Mesenchymal stem cell (in vitro differentiated cells and primary cell): ENCODE data around the gene CCL5.
A peak's percentile ranks its signal among the peaks of the same experiment; 100 is the strongest.

Experiments used
- DNase-seq: peaks from one replicate; pipeline ENCODE4 v3.0.0-alpha.2; 2013
- H2AFZ ChIP-seq: one replicate; pipeline ENCODE4 v1.6.1; 2013; ENCODE audit warnings: low read depth, mild to moderate bottlenecking, control low read depth, inconsistent platforms, low read length, moderate library complexity
- H2AK5ac ChIP-seq: 2 replicates; pipeline ENCODE4 v1.6.1; 2013; ENCODE audit warnings: low read length, moderate library complexity, mild to moderate bottlenecking, inconsistent platforms; ENCODE audit not compliant: severe bottlenecking
- H2BK120ac ChIP-seq: one replicate; pipeline ENCODE4 v1.6.1; 2013; ENCODE audit warnings: low read depth, mild to moderate bottlenecking, inconsistent platforms, low read length, moderate library complexity
- H2BK12ac ChIP-seq, 2 experiments: one replicate each; pipeline ENCODE4 v1.6.1; 2013; ENCODE audit warnings: inconsistent platforms in 2 of 2, low read length in 2 of 2, mild to moderate bottlenecking in 2 of 2, moderate library complexity in 2 of 2, control low read depth in 1 of 2
- H2BK15ac ChIP-seq: one replicate; pipeline ENCODE4 v1.6.1; 2013; ENCODE audit warnings: mild to moderate bottlenecking, low read depth, inconsistent platforms; ENCODE audit not compliant: poor library complexity, severe bottlenecking
- H2BK5ac ChIP-seq: 2 replicates; pipeline ENCODE4 v1.6.1; 2013; ENCODE audit warnings: low read depth, mild to moderate bottlenecking, low read length, control low read depth, inconsistent platforms; ENCODE audit not compliant: poor library complexity, severe bottlenecking
- H3K14ac ChIP-seq, 2 experiments: one replicate each; pipeline ENCODE4 v1.6.1; 2013; ENCODE audit warnings: inconsistent platforms in 2 of 2, low read length in 2 of 2, control low read depth in 1 of 2, mild to moderate bottlenecking in 1 of 2, moderate library complexity in 1 of 2
- H3K18ac ChIP-seq, 2 experiments: one replicate each; pipeline ENCODE4 v1.6.1; 2013; ENCODE audit warnings: inconsistent platforms in 2 of 2, low read length in 2 of 2, control low read depth in 1 of 2, low read depth in 1 of 2, mild to moderate bottlenecking in 1 of 2
- H3K23ac ChIP-seq, 2 experiments: one replicate each; pipeline ENCODE4 v1.6.1; 2013; ENCODE audit warnings: inconsistent platforms in 2 of 2, low read length in 2 of 2, mild to moderate bottlenecking in 2 of 2, moderate library complexity in 2 of 2, control low read depth in 1 of 2
- H3K27ac ChIP-seq: 2 replicates; pipeline ENCODE4 v1.5.1; 2013; ENCODE audit warnings: mild to moderate bottlenecking, moderate library complexity, low read length, control low read depth, inconsistent platforms; ENCODE audit not compliant: poor library complexity, severe bottlenecking
- H3K27me3 ChIP-seq, 2 experiments: 2 replicates each; pipeline versions ENCODE4 v1.6.1 to v1.7.0; 2013; ENCODE audit warnings: low read length in 2 of 2, mild to moderate bottlenecking in 2 of 2, moderate library complexity in 2 of 2, control low read depth in 1 of 2, inconsistent platforms in 1 of 2; ENCODE audit not compliant: control insufficient read depth in 1 of 2, insufficient read depth in 1 of 2
- H3K36me3 ChIP-seq, 2 experiments: 2 replicates each; pipeline versions ENCODE4 v1.6.1 to v1.7.0; 2013; ENCODE audit warnings: low read length in 2 of 2, control low read depth in 1 of 2, inconsistent platforms in 1 of 2, low read depth in 1 of 2, mild to moderate bottlenecking in 1 of 2; ENCODE audit not compliant: insufficient read depth in 2 of 2, control insufficient read depth in 1 of 2
- H3K4ac ChIP-seq, 2 experiments: one replicate each; pipeline ENCODE4 v1.6.1; 2013; ENCODE audit warnings: inconsistent platforms in 2 of 2, low read length in 2 of 2, mild to moderate bottlenecking in 2 of 2, moderate library complexity in 2 of 2, control low read depth in 1 of 2, low read depth in 1 of 2
- H3K4me1 ChIP-seq: 2 replicates; pipeline ENCODE4 v1.6.1; 2013; ENCODE audit warnings: low read depth, low read length, control low read depth; ENCODE audit not compliant: control insufficient read depth, insufficient read depth
- H3K4me2 ChIP-seq: 2 replicates; pipeline ENCODE4 v1.6.1; 2013; ENCODE audit warnings: low read length, mild to moderate bottlenecking, inconsistent platforms; ENCODE audit not compliant: poor library complexity, severe bottlenecking
- H3K4me3 ChIP-seq, 2 experiments: 2 replicates each; pipeline versions ENCODE4 v1.5.1 to v1.7.0; 2013; ENCODE audit warnings: low read length in 2 of 2, mild to moderate bottlenecking in 2 of 2, control low read depth in 1 of 2, low read depth in 1 of 2; ENCODE audit not compliant: insufficient read depth in 1 of 2
- H3K79me1 ChIP-seq: replicated peaks from 2 replicates; pipeline ENCODE4 v1.6.1; 2013; ENCODE audit warnings: mild to moderate bottlenecking, control low read depth, low read length, inconsistent platforms; ENCODE audit not compliant: poor library complexity, severe bottlenecking
- H3K9ac ChIP-seq: 2 replicates; pipeline ENCODE4 v1.7.0; 2013; ENCODE audit warnings: mild to moderate bottlenecking, low read length, moderate library complexity
- H3K9me3 ChIP-seq: 2 replicates; pipeline ENCODE4 v1.7.0; 2013; ENCODE audit warnings: mild to moderate bottlenecking, low read length; ENCODE audit not compliant: control insufficient read depth
- H4K8ac ChIP-seq: one replicate; pipeline ENCODE4 v1.6.1; 2013; ENCODE audit warnings: inconsistent platforms, mild to moderate bottlenecking, low read length, moderate library complexity
- H4K91ac ChIP-seq: one replicate; pipeline ENCODE4 v1.6.1; 2013; ENCODE audit warnings: mild to moderate bottlenecking, low read length, inconsistent platforms
- WGBS: methylation state at CpG from one replicate; pipeline ENCODE4 v1.1.7; 2013; ENCODE audit warnings: mixed read lengths; 5-methylcytosine and 5-hydroxymethylcytosine counted together

CCL5 gene

DNA sequence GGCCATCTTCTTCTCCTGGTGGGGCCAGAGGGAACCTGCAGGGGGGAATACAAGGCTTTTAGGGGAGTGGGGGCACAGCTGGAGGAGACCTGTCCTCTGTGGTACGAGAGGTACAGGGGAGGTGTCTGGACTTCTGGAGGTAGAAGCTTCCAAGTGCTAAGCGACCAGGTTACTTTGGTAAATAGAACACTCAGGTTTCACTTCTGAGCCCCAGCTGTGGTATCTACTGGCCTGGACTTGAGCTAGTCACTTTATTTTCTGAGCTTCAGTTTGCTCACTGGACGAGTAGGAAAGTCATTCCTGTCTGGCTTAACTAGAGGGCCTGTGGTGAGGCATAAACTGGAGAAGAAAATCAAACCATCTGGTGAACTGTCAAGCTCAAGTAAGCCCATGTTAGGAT is 11.4 kb downstream of the CCL5 start, which contains the start of gene HEATR9:
TSS of gene HEATR9 (minus strand) at position 155 of the 400 bp plus-strand sequence. CDS start at position 6, 149 bp downstream.
- Histone ChIP-seq H2AFZ (no peak within 1 kb of the TSS), H3K9me3 (no peaks in the 10 kb centered on the region), H4K8ac (no peak within 1 kb of the TSS), H3K23ac (no peak within 1 kb of the TSS), H3K4me1 (no peaks in the 10 kb centered on the region), H3K79me1 (no peaks in the 10 kb centered on the region), H2AK5ac (no peak within 1 kb of the TSS), H2BK12ac (no peak within 1 kb of the TSS), H3K27me3 (no peaks in the 10 kb centered on the region), H3K9ac (no peak within 1 kb of the TSS), H3K14ac (no peak within 1 kb of the TSS), H3K18ac (no peak within 1 kb of the TSS), H3K36me3 (peaks cover 0 to 7% of the 10 kb centered on the region in 2 experiments), H4K91ac (no peak within 1 kb of the TSS), H3K4me2 (no peak within 1 kb of the TSS), H3K4ac (no peak within 1 kb of the TSS), H2BK5ac (no peak within 1 kb of the TSS), H2BK15ac (no peak within 1 kb of the TSS), H2BK120ac (no peak within 1 kb of the TSS), H3K27ac (no peak within 1 kb of the TSS), H3K4me3 (no peak within 1 kb of the TSS)
- 82% methylated on average over 3 of the region's 3 CpGs for WGBS
- DNase-seq: no peak

DNA sequence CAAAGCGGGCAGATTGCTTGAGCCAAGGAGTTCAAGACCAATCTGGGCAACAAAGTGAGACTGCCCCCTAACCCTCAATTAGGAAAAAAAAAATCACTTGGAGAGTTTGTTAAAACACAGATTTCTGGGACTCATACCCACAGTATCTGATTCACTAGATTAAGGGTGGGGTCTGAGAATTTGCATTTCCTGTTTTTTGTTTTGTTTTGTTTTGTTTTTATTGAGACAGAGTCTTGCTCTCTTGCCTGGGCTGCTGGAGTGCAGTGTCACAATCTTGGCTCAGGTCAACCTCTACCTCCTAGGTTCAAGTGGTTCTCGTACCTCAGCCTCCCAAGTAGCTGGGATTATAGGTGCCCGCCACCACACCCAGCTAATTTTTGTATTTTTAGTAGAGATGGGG is 12.6 kb downstream of the CCL5 start:
- Histone ChIP-seq H3K36me3 (peaks cover 0 to 10% of the 10 kb centered on the region in 2 experiments), H3K18ac (no peak overlapping the region), H2AK5ac (no peak overlapping the region), H3K4me3 (no peak overlapping the region), H2AFZ (no peak overlapping the region), H2BK5ac (no peak overlapping the region), H3K4me2 (no peak overlapping the region), H3K79me1 (no peaks in the 10 kb centered on the region), H3K9me3 (no peaks in the 10 kb centered on the region), H4K8ac (no peak overlapping the region), H3K27ac (no peak overlapping the region), H3K4ac (no peak overlapping the region), H3K14ac (no peak overlapping the region), H4K91ac (no peak overlapping the region), H3K9ac (no peak overlapping the region), H2BK15ac (no peak overlapping the region), H2BK120ac (no peak overlapping the region), H3K4me1 (no peaks in the 10 kb centered on the region), H3K27me3 (no peaks in the 10 kb centered on the region), H3K23ac (no peak overlapping the region), H2BK12ac (no peak overlapping the region)
- 100% methylated on average over 3 of the region's 3 CpGs for WGBS
- DNase-seq: no peak

DNA sequence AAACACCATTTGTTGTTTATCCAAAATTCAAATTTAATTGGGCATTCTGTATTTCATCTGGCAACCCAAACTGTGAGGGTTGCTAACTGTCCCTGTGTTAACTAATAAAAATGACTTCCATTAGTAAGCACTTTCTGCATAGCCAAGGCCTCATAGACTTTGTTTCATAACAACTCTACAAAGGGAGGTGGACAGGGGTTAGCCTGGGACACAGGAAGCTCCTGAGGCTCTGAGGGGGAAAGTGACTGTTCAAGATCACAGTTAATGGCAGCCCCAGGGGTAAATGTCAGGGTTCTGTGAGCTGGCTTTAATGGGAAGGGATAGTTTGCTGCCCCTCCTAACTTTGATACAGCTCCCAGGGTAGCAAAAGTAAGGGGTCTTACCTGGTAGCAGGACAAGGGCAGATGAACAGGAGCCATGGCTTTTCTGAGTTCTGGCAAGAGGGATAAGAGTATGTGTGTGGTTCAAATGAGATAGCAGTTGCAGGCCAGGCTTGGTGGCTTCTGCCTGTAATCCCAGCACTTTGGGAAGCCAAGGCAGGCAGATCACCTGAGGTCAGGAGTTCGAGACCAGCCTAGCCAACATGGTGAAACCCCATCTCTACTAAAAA is 13.7 kb downstream of the CCL5 start:
- Histone ChIP-seq H3K4me1 (no peaks in the 10 kb centered on the region), H3K9me3 (no peaks in the 10 kb centered on the region), H3K27me3 (no peaks in the 10 kb centered on the region), H3K4me2 (no peak overlapping the region), H3K9ac (peak overlapping the region; percentile 40), H2AK5ac (no peak overlapping the region), H2AFZ (peak overlapping the region; percentile 30), H3K4me3 (no peak overlapping the region), H3K14ac (no peak overlapping the region), H3K36me3 (peaks cover 0 to 10% of the 10 kb centered on the region in 2 experiments), H3K18ac (no peak overlapping the region), H3K79me1 (no peaks in the 10 kb centered on the region), H2BK15ac (no peak overlapping the region), H3K23ac (no peak overlapping the region), H3K27ac (no peak overlapping the region), H4K91ac (no peak overlapping the region), H2BK5ac (no peak overlapping the region), H3K4ac (no peak overlapping the region), H2BK12ac (no peak overlapping the region), H4K8ac (no peak overlapping the region), H2BK120ac (no peak overlapping the region)
- 86% methylated on average over 1 of the region's 1 CpG for WGBS
- peak; percentile 31 for DNase-seq

GRCh38 chr17:35865412-35866340 is 14.5 kb downstream of the CCL5 start:
- H3K4ac ChIP-seq: no peak overlapping the region
- no peak overlapping the region for H2BK120ac ChIP-seq
- H3K23ac ChIP-seq: no peak overlapping the region
- H2BK15ac ChIP-seq: no peak overlapping the region
- H3K27me3 ChIP-seq: no peaks in the 10 kb centered on the region
- no peak overlapping the region for H2AFZ ChIP-seq
- H4K8ac ChIP-seq: no peak overlapping the region
- no peak overlapping the region for H3K14ac ChIP-seq
- no peaks in the 10 kb centered on the region for H3K79me1 ChIP-seq
- H4K91ac ChIP-seq: no peak overlapping the region
- peaks cover 0 to 10% of the 10 kb centered on the region in 2 experiments for H3K36me3 ChIP-seq
- 80% methylated on average over 1 of the region's 3 CpGs for WGBS
- no peak overlapping the region for H3K4me3 ChIP-seq
- H2BK12ac ChIP-seq: no peak overlapping the region
- H3K27ac ChIP-seq: no peak overlapping the region
- H3K9me3 ChIP-seq: no peaks in the 10 kb centered on the region
- DNase-seq: peak; percentile 40
- no peaks in the 10 kb centered on the region for H3K4me1 ChIP-seq
- peak overlapping the region; percentile 40 for H3K9ac ChIP-seq
- H3K4me2 ChIP-seq: no peak overlapping the region
- H2AK5ac ChIP-seq: no peak overlapping the region
- H2BK5ac ChIP-seq: no peak overlapping the region
- H3K18ac ChIP-seq: no peak overlapping the region
